NCI-H2171 (cell line): ENCODE results near the gene PRADC1.
"Not testable (repeated sequence)": the region's sequence is repeated elsewhere in the genome, so short reads cannot be mapped to it uniquely, and the experiment has no call there.

ENCODE experiments used
- DNase-seq: peaks from one replicate; lab custom pipeline; 2025; lab: John Stamatoyannopoulos, UW

PRADC1 gene

GRCh38 chr2:73233154-73233931, at the start of gene PRADC1:
Gene PRADC1, minus strand, starts transcription at chr2:73233239. Its CDS starts 79 bp downstream, at chr2:73233160.
- peak; percentile 98 for DNase-seq

GRCh38 chr2:73281244-73281643, 48.2 kb upstream of the PRADC1 start:
- no peak for DNase-seq

- DNase-seq = no peak
These were observed 46.8 kb upstream of the PRADC1 start for GRCh38 chr2:73279852-73280251.

- no peak for DNase-seq
These were observed 39.2 kb upstream of the PRADC1 start for GRCh38 chr2:73272270-73272669.

- DNase-seq = no peak
These were observed 36.8 kb upstream of the PRADC1 start for GRCh38 chr2:73269686-73270465.

- peak; percentile 84 for DNase-seq
These were observed 36.0 kb upstream of the PRADC1 start for GRCh38 chr2:73268830-73269685.

GRCh38 chr2:73268366-73268829, 35.4 kb upstream of the PRADC1 start:
- no peak for DNase-seq

- DNase-seq = no peak
These were observed 34.0 kb upstream of the PRADC1 start for GRCh38 chr2:73267008-73267407.

- no peak for DNase-seq
These were observed 33.2 kb upstream of the PRADC1 start for GRCh38 chr2:73266061-73266901.

- no peak for DNase-seq
These were observed 32.4 kb upstream of the PRADC1 start for GRCh38 chr2:73265298-73266060.

- no peak for DNase-seq
These were observed 31.7 kb upstream of the PRADC1 start for GRCh38 chr2:73264783-73265182.

GRCh38 chr2:73264332-73264606, 31.2 kb upstream of the PRADC1 start:
- no peak for DNase-seq

- DNase-seq = no peak
These were observed 30.7 kb upstream of the PRADC1 start for GRCh38 chr2:73263540-73264331.

- not testable (repeated sequence) for DNase-seq
These were observed 29.8 kb upstream of the PRADC1 start for GRCh38 chr2:73262691-73263429.

- DNase-seq = no peak
These were observed 29.1 kb upstream of the PRADC1 start for GRCh38 chr2:73262108-73262651.

- DNase-seq = no peak
These were observed 27.4 kb upstream of the PRADC1 start for GRCh38 chr2:73260338-73260984.

- no peak for DNase-seq
These were observed 26.8 kb upstream of the PRADC1 start for GRCh38 chr2:73259704-73260337.

- DNase-seq = no peak
These were observed 26.2 kb upstream of the PRADC1 start for GRCh38 chr2:73259276-73259675.
